ENCODE data around the gene ADGRE2. TPM values are rescaled to one million over a fixed set of nuclear protein-coding genes. Genes with fewer than 3 reads are reported as not detected.
A peak's percentile ranks its signal among the peaks of the same experiment; 100 is the strongest.
"Not testable (repeated sequence)": the region's sequence is repeated elsewhere in the genome, so short reads cannot be mapped to it uniquely, and the experiment has no call there.

The ADGRE2 gene
- polyA plus RNA-seq, 10 donors: 0.37 to 1.8 (median 0.65) TPM

GRCh38 chr19:14780622-14781225 lies 2.4 kb upstream of the ADGRE2 start:
- DNase-seq: not testable (repeated sequence)

DNA sequence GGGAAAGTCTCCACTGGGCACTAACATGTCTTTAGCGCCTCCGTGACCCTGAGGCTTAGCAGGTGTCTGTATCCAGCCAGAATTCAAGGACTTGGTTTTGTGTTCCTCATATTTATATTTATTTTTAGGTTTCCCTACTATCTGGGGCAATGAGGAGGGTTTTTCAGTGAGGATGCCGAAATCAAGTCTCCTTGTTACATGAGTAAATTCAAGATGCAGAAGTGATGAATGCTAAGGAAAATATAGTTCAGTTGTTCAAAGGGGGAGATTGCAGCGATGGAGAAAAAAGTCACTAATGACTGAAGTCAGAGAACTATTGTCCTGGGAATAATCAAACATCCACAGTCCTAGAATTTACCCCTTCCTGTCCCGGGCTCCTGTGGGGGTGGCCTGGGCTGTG lies 791 bp upstream of the ADGRE2 start:
- DNase-seq: peak in 1 of 3 donors; percentile 15

DNA sequence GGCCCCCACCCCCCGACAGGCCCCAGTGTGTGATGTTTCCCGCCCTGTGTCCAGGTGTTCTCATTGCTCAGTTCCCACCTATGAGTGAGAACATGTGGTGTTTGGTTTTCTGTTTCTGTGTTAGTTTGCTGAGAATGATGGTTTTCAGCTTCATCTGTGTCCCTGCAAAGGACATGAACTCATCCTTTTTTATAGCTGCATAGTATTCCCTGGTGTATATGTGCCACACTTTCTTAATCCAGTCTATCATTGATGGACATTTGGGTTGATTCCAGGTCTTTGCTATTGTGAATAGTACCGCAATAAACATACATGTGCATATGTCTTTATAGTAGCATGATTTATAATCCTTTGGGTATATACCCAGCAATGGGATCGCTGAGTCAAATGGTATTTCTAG lies 715 bp downstream of the ADGRE2 start:
- not testable (repeated sequence) for DNase-seq

DNA sequence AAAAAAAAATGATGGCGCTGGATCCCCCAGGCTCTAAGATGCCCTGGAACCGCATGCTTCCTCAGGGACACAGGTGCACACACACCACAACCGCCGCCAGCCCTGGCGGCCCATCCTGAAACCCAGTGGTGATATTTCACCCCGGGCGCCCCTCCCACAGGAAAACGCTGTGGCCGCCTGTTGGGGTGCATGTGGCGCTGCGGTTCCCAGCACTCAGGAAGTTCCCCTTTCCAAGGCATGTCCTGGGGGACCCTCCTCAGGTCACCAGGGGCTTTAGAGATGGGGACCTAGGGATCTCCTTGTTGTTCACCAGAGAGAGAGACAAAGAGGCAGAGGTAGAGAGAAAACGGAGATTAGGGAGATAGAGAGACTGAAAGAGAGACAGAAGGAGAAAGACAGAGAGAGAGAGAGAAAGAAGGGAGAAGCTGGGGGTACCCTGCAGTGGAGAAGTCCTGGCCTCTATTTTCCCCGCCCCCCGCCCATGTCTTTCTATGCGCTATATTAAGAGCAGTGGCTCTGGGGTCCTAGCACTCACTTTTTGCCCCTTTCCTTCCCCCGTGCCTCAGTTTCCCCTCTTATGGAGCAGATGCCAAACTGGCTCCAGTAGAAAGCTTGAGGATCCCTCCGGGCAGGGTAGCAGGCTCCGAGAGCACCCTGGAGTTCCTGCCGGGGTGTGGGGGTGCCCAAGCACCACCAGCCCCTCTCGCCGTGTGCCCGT lies 2.3 kb downstream of the ADGRE2 start:
- peak in 1 of 3 donors; percentile 22 for DNase-seq

- DNase-seq: not testable (repeated sequence)
These were observed 3.0 kb downstream of the ADGRE2 start for GRCh38 chr19:14775326-14775725.

- no peak for DNase-seq
These were observed 4.0 kb downstream of the ADGRE2 start for GRCh38 chr19:14774373-14774772.

GRCh38 chr19:14773722-14774121 lies 4.6 kb downstream of the ADGRE2 start:
- DNase-seq: not testable (repeated sequence)

GRCh38 chr19:14772995-14773394 lies 5.4 kb downstream of the ADGRE2 start:
- no peak for DNase-seq

DNA sequence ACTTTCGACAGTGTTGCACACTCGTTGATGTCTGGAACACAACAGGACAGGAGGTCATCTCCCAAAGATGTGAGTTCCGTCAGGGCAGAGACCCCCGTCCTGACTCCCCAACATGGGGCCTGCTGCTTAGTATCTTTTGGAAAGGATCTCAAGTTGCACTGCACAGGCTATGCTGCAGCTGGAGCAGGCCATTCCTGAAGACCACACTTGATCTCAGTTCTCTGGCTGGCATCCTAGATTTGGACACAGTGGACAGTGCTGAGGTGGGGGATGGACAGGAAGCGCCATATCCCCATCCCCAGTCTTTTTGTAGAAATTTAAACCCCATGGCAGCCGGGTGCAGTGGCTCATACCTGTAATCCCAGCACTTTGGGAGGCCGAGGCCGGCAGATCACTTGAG lies 5.9 kb downstream of the ADGRE2 start:
- DNase-seq: no peak

GRCh38 chr19:14770944-14771839 lies 7.2 kb downstream of the ADGRE2 start:
- DNase-seq: peak in 1 of 3 donors; percentile 26

GRCh38 chr19:14770136-14770535 lies 8.2 kb downstream of the ADGRE2 start:
- no peak for DNase-seq

DNA sequence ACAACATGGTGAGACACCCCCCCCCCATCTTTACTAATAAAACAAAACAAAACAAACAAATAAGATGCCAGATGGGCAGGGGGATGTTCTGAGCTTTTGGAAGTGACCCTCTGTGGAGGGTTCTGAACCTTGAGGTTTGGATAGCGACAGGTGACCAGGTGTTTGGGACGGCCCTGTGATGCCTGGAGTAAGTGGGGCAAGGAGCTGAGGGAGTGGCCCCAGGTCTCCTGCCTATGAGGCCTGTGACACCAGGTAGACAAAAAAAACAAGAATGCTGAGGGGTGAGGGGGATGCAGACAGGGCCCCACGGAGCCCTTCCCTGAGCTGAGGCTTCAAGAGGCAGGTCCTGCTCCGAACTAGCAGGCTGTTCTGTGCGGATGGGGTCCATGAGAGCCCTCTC lies 9.2 kb downstream of the ADGRE2 start:
- no peak for DNase-seq

DNA sequence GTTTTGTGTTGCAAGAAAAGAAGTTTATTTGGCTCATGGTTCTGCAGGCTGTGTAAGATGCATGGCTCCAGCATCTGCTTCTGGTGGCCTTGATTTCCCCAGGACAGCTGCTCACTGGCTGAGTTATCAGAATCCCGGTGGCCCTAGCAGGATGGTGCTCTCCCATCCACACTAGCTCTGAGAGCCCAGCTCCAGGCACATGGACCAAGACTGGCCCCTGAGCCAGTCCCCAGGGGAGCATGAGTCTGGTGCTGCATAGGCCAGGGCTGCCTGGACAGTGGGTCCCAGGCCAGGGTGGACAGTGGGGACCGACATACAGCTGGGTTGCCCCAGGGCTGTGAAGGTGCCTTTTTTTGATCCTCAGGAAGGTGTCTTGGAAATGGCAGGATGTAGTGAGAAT lies 10.4 kb downstream of the ADGRE2 start:
- DNase-seq: no peak

DNA sequence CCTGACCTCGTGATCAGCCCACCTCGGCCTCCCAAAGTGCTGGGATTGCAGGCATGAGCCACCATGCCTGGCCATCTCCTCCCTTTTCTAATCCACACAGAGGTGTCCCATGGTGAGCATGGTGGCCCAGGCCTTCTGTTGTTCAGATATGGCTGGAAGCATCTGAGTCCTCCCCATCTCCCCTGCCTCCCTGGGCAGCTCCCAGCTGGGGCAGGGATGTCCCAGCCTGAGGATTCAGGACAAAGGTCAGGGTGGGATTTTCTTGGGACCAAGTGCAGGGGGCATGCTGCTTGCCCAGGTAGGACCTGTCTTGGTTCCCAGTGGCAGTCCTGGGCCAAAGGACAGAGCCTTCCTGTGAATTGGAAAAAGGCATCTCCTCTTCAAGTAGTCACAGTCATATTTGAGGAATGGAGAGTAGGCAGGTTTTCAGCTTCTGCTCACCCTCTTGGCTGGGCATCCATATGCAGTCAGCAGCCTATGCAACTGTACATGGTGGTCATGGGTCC lies 10.8 kb downstream of the ADGRE2 start:
- no peak for DNase-seq

- not testable (repeated sequence) for DNase-seq
These were observed 12.5 kb downstream of the ADGRE2 start for GRCh38 chr19:14765841-14766240.

DNA sequence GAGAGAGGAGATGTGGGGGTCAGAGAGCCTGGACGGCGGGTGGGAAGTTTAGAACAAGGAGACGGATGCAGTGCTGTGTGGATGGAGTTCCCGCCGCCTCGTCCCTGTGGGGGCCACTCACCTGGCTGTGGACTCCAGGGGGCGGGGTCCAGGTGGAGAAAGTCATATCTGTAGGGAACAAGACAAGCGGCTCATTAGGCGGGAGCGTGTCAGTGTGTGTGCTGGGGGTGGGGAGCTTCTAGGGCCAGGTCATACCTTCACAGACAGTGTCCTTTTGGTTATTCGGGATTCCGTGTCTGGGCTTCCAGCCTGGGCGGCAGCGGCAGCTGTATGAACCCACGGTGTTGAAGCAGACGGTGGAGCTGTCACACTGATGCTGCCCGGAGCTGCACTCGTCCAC lies 13.0 kb downstream of the ADGRE2 start:
- DNase-seq: not testable (repeated sequence)

DNA sequence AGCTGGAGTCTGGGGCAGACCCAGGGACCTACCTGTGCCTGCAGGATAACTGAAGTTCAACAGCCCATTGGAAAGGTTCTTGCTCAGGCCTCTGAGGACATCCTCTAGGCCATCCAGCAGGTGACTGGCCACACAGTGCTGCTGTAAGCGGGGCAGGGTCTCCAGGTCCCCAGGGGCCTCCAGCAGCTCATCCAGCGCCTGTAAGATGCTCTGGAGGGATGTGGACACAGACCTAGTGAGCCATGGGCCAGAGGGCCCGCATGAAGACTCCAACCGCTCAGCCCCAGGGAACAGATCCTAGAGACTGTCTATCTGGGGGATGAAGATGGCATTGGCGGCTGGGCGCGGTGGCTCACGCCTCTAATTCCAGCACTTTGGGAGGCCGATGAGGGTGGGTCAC lies 14.0 kb downstream of the ADGRE2 start:
- DNase-seq: no peak

DNA sequence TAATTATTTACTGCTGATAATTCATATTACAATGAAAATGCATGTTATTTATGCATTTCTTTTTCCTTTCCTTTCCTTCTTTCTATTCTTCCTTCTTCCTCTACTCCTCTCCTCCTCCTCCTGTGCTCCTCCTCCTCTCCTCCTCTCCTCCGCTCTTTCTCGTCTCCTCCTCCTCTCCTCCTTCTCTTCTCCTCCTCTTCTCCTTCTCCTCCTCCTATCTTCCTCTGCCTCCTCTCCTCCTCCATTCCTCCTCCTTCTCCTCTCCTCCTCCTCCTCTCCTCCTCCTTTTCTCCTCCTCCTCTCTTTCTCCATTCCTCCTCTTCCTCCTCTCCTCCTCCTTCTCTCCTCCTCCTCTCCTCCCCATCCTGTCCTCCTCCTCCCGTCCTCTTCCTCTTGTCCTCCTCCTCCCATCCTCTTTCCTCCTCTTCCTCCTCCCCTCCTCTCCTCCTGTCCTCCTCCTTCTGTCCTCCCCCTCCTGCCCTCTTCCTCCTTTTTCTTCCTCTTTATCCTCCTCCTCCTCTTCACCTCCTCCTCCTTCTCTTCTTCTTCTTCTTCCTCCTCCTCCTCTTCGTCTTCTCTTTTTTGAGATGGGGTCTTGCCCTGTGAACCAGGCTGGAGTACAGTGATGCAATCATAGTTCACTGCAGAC lies 14.7 kb downstream of the ADGRE2 start:
- no peak for DNase-seq

DNA sequence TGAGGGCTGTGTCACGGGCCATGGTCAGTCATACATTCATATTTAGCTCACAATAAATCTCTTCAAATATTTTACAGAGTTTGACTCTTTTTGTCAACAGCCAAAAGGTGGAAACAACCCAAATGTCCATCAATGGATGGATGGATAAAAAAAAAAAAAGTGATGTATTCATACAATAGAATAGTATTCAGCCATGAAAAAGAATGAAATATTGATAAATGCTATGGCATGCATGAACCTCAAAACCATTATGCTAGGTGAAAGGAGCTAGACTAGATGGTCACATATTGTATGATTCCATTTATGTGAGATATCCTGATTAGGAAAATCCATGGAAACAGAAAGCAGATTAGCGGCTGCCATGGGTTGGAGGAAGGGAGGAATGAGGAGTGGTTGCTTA lies 16.2 kb downstream of the ADGRE2 start:
- DNase-seq: no peak

GRCh38 chr19:14761607-14762006 lies 16.8 kb downstream of the ADGRE2 start:
- no peak for DNase-seq

DNA sequence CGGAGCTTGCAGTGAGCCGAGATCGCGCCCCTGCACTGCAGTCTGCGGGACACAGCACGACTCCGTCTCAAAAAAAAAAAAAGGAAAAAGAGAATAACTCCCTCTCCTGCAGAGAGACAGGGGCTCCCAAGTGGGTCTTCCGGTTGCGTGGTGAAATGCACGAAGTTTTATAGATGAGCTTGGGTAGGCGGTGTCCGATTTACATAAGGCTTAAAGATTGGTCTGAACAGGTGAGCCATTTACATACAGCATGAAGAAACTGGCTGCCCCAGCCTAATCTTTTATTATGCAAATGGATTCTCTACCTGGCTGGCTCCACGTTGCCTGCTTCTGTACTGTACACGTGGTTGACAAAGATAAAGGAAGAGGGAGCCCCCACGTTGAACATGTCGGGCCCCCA lies 19.5 kb downstream of the ADGRE2 start:
- DNase-seq: no peak

DNA sequence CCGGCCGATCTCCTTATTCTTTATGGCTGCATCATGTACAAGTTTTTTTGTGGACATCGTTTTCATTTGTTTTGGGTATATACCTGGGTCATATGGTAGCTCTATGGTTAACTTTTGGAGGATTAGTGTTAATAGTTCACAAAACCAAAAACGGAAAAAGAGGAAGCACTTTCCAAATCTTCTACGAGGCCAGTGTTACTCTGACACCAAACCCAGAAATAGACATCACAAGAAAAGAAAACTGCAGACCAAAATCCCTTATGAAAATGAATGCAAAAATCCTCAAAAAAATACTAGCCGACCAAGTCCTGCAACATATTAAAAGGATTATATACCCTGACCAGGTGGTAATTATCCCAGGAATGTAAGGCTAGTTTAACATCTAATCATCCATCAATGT lies 29.8 kb downstream of the ADGRE2 start:
- no peak for DNase-seq

Measured in muscle of back (tissue), 11 donors.